Activated B cell treated with CpG ODN at 0.5 μM for 24 hours (primary cell): ENCODE measurements around the gene PRR5L. TPM values are rescaled to one million over a fixed set of nuclear protein-coding genes. Genes with fewer than 3 reads are reported as not detected.

ENCODE experiments used
- ATAC-seq: fragments of 200-7000 bp; cut with Tn5 transposase; one replicate; pipeline ENCODE4 v1.10.0; 2021; ENCODE audit warnings: low read depth, mild to moderate bottlenecking, moderate library complexity
- CTCF ChIA-PET: fragments of 350-600 bp; sonication (Branson Sonifier 250); formaldehyde crosslinking; loops from one replicate; lab custom pipeline; 2021; ENCODE audit warnings: antibody characterized with exemption; lab: Charles Lee
- POLR2A ChIA-PET: fragments of 350-600 bp; sonication (Branson Sonifier 250); formaldehyde crosslinking; loops from one replicate; lab custom pipeline; 2021; ENCODE audit warnings: antibody characterized with exemption; lab: Charles Lee
- DNase-seq: peaks from one replicate; pipeline ENCODE4 v3.0.0; 2022
- H3K27ac Mint-ChIP-seq: one replicate; pipeline ENCODE4 v1.8.0; 2020; ENCODE audit warnings: mixed read lengths
- H3K27me3 Mint-ChIP-seq: one replicate; pipeline ENCODE4 v1.8.0; 2021; ENCODE audit warnings: mixed read lengths
- H3K36me3 Mint-ChIP-seq: one replicate; pipeline ENCODE4 v1.8.0; 2021; ENCODE audit warnings: low read depth, mixed read lengths
- H3K4me1 Mint-ChIP-seq: one replicate; pipeline ENCODE4 v1.8.0; 2021; ENCODE audit warnings: mixed read lengths
- H3K4me3 Mint-ChIP-seq: one replicate; pipeline ENCODE4 v1.8.0; 2020; ENCODE audit warnings: mild to moderate bottlenecking, mixed read lengths
- H3K9me3 Mint-ChIP-seq: one replicate; pipeline ENCODE4 v1.8.0; 2020; ENCODE audit warnings: mixed read lengths
- intact Hi-C: fragments of 100-400 bp; cut with micrococcal nuclease; formaldehyde crosslinking; loops from one replicate; pipeline ENCODE4 v1.15.1; 2024
- total RNA-seq: library from RNA; stranded (reverse); gene quantifications from 2 replicates; pipeline ENCODE4 v1.2.3, GENCODE V29; 2022
- TF ChIP-seq, protein P1 (sequence below): fragments of 200-600 bp; IDR thresholded peaks from one replicate; pipeline ENCODE4 v1.8.0; 2022; ENCODE audit warnings: antibody characterized with exemption, mild to moderate bottlenecking

Gene PRR5L
- total RNA-seq, 1 donor from 2014 or later = 1.0 TPM

DNA sequence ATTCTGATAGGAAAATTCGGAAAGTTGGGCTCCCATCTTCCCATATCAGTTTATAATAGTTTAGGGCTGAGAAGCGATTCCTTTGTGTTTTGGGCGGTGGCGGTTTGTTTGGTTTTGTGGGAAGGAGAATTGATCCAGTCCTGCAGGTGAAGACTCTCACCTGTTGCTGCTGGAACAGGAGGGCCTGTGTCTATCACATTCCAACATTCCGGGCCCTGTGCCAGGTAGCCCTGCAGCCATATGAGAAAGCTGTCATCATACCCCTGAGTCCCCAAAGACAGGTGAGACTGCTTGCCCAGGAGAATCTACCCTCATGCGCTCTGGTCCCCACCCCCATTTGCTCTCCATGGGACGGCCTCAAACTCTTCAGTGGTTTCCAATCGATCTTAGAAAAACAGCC is 151.9 kb downstream of the PRR5L start:
- ChIA-PET POLR2A (no interaction called here), CTCF (no interaction called here)
- H3K36me3 Mint-ChIP-seq = no peaks in the 10 kb centered on the region
- DNase-seq = no peak
- no peak overlapping the region for H3K27ac Mint-ChIP-seq
- H3K4me1 Mint-ChIP-seq = peaks cover 19% of the 10 kb centered on the region
- intact Hi-C loops = no loop called here
- TF ChIP-seq, protein P1, sequence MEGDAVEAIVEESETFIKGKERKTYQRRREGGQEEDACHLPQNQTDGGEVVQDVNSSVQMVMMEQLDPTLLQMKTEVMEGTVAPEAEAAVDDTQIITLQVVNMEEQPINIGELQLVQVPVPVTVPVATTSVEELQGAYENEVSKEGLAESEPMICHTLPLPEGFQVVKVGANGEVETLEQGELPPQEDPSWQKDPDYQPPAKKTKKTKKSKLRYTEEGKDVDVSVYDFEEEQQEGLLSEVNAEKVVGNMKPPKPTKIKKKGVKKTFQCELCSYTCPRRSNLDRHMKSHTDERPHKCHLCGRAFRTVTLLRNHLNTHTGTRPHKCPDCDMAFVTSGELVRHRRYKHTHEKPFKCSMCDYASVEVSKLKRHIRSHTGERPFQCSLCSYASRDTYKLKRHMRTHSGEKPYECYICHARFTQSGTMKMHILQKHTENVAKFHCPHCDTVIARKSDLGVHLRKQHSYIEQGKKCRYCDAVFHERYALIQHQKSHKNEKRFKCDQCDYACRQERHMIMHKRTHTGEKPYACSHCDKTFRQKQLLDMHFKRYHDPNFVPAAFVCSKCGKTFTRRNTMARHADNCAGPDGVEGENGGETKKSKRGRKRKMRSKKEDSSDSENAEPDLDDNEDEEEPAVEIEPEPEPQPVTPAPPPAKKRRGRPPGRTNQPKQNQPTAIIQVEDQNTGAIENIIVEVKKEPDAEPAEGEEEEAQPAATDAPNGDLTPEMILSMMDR = no peak
- no peaks in the 10 kb centered on the region for H3K9me3 Mint-ChIP-seq
- no peaks in the 10 kb centered on the region for H3K27me3 Mint-ChIP-seq
- ATAC-seq = no peak
- H3K4me3 Mint-ChIP-seq = no peak overlapping the region

DNA sequence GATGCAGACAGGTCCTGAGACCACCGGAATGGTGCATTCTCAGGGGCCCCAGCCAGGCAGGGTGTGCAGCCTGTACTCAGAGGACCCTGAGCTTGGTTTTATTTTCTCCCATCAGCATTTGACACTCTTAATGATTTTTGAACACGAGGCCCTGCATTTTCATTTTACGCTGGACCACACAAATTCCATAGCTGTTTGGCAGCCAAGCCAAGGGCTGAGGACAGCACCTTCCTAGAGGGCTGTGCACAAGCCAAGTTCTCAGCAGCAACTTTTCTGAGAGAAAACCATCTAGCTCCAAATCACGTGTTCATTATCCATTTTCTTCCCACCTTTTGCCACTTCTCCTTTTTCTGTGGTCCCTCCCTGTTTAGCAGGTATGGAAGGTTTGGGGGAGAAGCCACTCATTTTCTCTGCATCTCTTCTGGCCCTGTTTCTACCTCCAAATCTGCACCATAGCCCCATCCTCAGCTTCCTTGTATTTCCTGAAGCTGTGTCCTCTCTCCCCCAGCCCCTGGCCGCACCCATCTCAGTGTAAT is 153.5 kb downstream of the PRR5L start:
- TF ChIP-seq, protein P1 = no peak
- Mint-ChIP-seq H3K9me3 (no peaks in the 10 kb centered on the region), H3K36me3 (no peaks in the 10 kb centered on the region), H3K27ac (peak overlapping the region; percentile 61), H3K4me3 (peak overlapping the region; percentile 74), H3K27me3 (no peaks in the 10 kb centered on the region), H3K4me1 (peaks cover 23% of the 10 kb centered on the region)
- CTCF ChIA-PET = no interaction called here
- POLR2A ChIA-PET = no interaction called here
- intact Hi-C loops = loop anchor here (5.0 kb wide), 1 partner anchor 42 kb away; no protein-coding TSS in a partner anchor
- DNase-seq = no peak
- no peak for ATAC-seq

DNA sequence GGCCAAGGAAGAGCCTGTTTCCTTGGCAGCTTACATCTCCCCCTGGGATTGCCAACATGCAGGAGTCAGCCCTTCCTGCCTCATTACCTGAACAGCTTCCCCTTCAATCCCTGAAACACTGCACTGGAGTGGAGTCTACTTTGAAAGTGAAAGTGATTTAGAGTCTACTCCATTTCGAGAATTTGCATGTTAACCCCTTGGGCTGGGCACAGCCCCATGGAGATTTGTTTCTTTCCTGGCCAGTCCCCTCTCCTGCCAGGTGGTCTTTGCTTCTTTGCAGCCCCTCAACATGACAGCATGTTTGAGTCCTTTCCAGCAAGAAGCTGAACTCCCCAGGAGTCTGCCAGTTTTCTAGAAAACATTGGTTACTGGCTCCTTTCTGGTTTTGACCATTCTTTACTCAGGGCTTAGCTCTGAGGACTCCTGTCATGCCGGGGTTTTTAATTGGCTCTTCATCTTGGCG is 154.1 kb downstream of the PRR5L start:
- CTCF ChIA-PET = no interaction called here
- Mint-ChIP-seq H3K27me3 (no peaks in the 10 kb centered on the region), H3K4me1 (peaks cover 23% of the 10 kb centered on the region), H3K4me3 (peak overlapping the region; percentile 74), H3K9me3 (no peaks in the 10 kb centered on the region), H3K27ac (peak overlapping the region; percentile 61), H3K36me3 (no peaks in the 10 kb centered on the region)
- TF ChIP-seq, protein P1 = no peak
- intact Hi-C loops = loop anchor here (5.0 kb wide), 1 partner anchor 43 kb away; no protein-coding TSS in a partner anchor
- POLR2A ChIA-PET = no interaction called here
- DNase-seq (no peak), ATAC-seq (peak; percentile 64)

DNA sequence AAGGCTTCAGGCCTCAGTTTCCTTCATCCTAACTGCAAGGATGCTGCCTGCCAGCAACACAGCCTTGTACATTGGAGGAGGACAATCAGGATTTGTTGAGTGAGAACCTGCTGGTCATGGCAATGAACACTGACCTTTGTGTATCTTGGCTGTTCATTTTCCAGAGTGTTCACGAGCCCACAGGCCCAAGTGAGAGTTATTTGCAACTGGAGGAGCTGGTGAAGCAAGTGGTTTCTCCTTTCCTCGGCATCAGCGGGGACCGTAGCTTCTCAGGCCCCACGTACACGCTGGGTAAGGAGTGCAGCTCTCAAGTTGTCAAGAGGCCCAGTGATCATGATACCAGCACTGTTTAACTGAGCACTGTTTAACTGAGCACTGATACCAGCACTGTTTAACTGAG is 155.0 kb downstream of the PRR5L start:
- Mint-ChIP-seq H3K4me1 (peaks cover 23% of the 10 kb centered on the region), H3K9me3 (no peaks in the 10 kb centered on the region), H3K36me3 (no peaks in the 10 kb centered on the region), H3K27ac (no peak overlapping the region), H3K4me3 (no peak overlapping the region), H3K27me3 (no peaks in the 10 kb centered on the region)
- intact Hi-C loops = loop anchor here (5.0 kb wide), 1 partner anchor 44 kb away; no protein-coding TSS in a partner anchor
- DNase-seq (no peak), ATAC-seq (no peak)
- ChIA-PET POLR2A (no interaction called here), CTCF (no interaction called here)
- TF ChIP-seq, protein P1 = no peak

DNA sequence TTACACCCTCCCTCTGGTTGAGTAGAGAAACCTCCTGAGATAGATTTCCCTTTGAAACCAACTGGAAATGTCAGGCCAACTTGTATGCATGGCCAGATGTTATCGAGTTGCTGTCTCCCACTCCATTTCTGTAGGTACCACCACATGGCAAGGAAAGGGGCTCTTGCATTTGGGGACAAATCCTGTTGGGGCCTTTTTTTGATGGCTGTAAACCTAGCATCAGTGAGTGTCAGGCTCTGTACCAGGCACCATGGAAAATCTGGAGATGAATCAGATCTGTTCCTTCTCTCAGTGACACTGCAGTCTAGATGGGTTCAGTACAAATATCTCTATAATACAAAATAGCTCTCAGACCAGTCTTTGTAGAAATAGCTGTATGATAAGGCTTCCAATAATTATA is 155.6 kb downstream of the PRR5L start:
- Mint-ChIP-seq H3K27ac (no peak overlapping the region), H3K4me3 (no peak overlapping the region)
- no peak for ATAC-seq

More for the DNA sequence above, 155.6 kb downstream of the PRR5L start:
- ChIA-PET POLR2A (no interaction called here), CTCF (no interaction called here)
- intact Hi-C loops = loop anchor here (5.0 kb wide), 1 partner anchor 44 kb away; no protein-coding TSS in a partner anchor
- H3K36me3 Mint-ChIP-seq = no peaks in the 10 kb centered on the region
- H3K4me1 Mint-ChIP-seq = peaks cover 23% of the 10 kb centered on the region
- DNase-seq = no peak
- TF ChIP-seq, protein P1 = no peak
- no peaks in the 10 kb centered on the region for H3K27me3 Mint-ChIP-seq
- no peaks in the 10 kb centered on the region for H3K9me3 Mint-ChIP-seq
